D721Med (cell line): ENCODE data around the gene TGFBR3.

Experiments used
- DNase-seq: peaks from one replicate; pipeline ENCODE4 v3.0.0; 2011; ENCODE audit warnings: low spot score; ENCODE audit not compliant: insufficient read length
- FAIRE-seq: peaks from 2 replicates; lab custom pipeline; 2011; peaks lifted over from hg19 to GRCh38; lab: Jason Lieb, UNC
- TF ChIP-seq, protein P1 (sequence below): IDR thresholded peaks from 2 replicates; pipeline ENCODE4 v1.5.1; 2012; ENCODE audit warnings: mild to moderate bottlenecking, control low read depth; ENCODE audit not compliant: insufficient read depth; ENCODE audit errors: missing control alignments

The TGFBR3 gene

DNA sequence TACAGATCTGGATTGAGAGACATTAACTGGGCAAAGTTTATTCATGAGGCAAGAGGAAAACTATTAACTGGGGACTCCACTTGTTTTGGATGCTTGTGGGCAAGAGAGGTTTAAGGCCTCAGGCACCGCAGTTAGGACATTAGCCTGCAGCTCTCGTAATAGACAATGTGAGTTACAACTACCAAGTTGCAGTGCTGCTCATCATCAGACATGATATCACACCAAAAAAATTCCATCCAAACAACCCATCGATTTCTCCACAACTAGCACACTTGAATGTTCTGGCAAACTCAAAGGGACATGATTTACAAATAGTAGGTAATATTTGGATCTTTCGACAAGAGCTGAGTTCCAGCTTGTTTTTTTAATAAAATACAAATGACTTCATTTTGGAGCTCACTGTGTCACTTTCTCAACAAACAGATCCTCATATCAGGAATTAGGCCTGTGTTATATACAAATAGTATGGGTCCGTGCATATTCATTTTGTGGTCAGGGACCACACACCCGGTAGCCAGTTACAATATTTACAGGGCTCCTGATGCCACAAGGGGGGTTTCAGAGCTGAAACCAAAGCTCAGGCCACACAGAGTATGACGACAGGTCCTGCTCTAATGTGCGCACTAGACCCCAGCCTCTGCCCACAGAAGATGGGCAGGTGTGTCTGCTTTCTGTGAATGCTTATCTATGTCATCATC is 128.0 kb downstream of the TGFBR3 start:
- DNase-seq (no peak), FAIRE-seq (no peak)

DNA sequence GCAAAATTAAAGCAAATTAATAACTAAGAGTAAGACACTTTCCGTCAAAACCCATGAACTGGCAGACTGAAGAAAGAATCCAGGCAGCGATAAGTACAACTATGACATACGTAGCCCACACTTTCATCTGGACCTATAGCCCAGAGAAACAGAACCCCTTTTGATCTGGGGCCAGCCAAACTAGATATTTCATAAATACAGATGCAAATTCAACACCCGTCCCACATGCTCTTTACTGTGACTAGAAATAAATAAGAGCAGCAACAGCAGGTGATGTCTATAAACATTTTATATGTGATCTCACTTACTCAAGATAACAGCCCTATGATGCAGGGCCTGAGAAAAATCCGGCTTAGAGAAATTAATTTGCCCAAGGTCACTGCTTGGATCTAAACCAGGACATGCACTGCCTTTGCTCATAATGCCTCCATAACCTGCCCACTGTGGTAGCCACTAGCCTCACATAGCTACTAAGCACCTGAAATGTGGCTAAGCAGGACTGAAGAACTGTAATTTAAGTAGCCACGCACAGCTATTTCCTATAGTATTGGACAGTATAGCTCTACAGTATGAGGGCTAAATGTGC is 130.2 kb downstream of the TGFBR3 start:
- TF ChIP-seq, protein P1, sequence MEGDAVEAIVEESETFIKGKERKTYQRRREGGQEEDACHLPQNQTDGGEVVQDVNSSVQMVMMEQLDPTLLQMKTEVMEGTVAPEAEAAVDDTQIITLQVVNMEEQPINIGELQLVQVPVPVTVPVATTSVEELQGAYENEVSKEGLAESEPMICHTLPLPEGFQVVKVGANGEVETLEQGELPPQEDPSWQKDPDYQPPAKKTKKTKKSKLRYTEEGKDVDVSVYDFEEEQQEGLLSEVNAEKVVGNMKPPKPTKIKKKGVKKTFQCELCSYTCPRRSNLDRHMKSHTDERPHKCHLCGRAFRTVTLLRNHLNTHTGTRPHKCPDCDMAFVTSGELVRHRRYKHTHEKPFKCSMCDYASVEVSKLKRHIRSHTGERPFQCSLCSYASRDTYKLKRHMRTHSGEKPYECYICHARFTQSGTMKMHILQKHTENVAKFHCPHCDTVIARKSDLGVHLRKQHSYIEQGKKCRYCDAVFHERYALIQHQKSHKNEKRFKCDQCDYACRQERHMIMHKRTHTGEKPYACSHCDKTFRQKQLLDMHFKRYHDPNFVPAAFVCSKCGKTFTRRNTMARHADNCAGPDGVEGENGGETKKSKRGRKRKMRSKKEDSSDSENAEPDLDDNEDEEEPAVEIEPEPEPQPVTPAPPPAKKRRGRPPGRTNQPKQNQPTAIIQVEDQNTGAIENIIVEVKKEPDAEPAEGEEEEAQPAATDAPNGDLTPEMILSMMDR = no peak
- DNase-seq (no peak), FAIRE-seq (no peak)

More for the DNA sequence above, 128.0 kb downstream of the TGFBR3 start:
- TF ChIP-seq, protein P1 = no peak

DNA sequence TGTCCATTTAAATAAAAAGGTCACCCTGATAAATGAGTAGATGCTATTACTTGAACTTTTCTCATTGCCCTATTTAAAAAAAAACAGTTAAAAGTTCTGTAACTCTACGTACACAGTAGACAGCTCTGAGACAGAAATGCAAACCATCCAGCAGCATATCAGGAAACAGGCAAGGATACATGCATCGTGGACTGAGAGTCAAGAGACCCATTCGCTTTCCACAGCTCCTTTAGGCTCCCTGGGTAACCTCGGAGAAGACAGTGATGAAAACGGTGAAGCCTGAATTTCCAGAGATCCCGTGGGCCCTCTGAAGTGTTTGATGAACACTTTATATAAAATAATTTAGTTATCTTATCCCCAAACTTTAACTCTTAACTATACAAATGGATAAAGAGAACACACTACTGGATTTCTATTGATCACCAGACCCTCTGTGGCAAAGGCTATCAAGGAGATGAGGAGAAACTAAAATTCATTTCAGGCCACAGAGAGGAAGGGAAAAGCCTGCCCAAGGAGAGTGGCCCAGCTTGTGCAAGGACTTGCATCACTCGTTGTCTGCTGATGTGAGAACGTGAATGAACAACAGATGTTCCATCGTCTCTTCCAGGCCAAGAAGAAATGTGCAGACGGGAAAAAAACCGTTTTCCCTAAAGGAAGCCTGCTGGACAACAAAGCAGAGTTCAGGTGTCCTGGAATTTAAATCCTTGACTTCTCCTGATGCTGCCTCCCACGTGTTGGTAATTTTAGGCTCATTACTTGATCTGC is 131.0 kb downstream of the TGFBR3 start:
- TF ChIP-seq, protein P1 = no peak
- DNase-seq (no peak), FAIRE-seq (no peak)

DNA sequence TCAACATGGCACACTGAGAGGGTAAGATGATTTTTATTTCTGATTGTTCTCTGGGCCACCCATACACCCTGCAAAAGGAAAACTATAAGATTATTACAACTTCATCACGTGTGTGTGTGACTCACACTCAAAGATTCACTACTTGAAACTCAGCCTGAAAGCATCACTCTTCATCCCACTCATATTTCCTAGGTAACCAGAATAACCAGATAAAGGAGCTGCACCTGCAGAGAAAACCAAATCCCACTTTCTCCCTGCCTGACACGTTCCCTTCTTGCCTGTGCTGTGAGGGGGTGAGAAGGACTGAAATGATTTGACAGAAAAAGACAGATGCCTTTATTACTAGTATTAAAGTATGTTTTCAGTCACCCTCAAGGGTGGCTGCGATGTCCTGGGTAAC is 131.6 kb downstream of the TGFBR3 start:
- TF ChIP-seq, protein P1 = no peak
- FAIRE-seq = no peak
- no peak for DNase-seq

DNA sequence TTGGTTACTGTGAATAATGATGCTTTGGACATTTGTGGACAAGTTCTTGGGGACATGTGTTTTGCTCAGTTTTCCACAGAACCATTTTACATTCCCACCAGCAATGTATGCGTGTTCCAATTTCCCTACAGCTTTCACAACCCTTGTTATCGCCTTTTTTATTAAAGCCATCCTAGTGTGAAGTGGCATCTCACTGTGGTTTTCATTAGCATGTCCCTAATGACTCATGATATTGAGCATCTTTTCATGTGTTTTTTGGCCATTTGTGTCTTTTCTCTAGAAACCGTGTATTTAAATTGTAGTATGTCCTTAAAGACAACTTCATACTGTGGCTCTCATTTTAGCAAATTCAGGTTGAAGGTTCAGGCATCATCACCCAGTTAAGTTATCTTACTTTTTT is 132.1 kb downstream of the TGFBR3 start:
- TF ChIP-seq, protein P1 = no peak
- no peak for DNase-seq
- no peak for FAIRE-seq

DNA sequence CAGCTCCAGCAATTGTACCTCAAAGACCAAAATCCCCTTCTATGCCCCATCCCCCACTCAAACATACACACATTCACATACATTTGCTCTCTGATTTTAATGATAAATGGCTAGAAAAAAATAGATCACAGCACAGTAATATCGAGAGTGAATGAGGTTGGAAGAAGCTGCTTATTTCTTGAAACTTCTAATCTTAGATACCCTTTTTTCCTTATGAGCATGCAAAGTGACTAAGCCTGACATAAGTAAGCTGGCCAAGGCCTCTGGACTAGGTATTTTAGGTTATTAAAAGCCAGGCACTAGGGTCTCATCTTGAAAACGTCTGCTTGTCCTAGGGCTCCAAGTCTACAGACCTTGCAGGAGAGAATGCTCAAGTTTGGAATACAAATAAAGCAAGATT is 133.6 kb downstream of the TGFBR3 start:
- TF ChIP-seq, protein P1 = no peak
- FAIRE-seq (no peak), DNase-seq (no peak)
